Hematopoietic multipotent progenitor cell treated with erythropoietin and hydrocortisone succinate and interleukin-3 and kit ligand, for 15 days (in vitro differentiated cells): ENCODE results near the gene SNRPD2.
A peak's percentile ranks its signal among the peaks of the same experiment; 100 is the strongest.

ENCODE experiments used
- DNase-seq: peaks from one replicate; pipeline ENCODE4 v3.0.0-alpha.2; 2015; ENCODE audit warnings: low spot score

The SNRPD2 gene

DNA sequence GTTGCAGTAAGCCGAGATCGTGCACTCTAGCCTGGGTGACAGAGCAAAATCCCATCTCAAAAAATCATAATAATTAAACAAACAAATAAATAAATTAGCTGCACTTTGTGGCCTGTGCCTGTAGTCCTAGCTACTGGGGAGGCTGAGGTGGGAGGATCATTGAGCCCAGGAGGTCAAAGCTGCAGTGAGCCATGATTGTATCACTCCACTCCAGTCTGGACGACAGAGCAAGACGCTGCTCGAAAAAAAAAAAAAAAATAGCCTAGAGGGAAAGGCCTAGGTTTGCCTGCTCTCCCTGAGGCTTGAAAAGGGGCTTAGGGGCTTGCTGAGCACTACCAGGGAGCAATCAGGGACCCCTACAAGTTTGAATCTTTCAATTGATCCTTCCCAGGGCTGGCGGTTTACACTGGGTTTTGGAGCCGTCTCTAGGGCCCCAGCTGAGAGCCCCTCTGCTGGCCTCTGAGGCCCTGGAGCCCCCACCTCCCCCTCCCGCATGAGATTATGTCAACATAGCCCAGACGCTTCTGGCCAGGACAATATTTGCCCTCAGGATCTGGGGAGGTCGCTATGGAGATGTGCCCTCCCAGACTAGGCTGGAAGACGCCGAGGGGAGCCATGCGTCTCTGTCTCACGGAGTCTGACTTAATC, 34.1 kb downstream of the SNRPD2 start:
- DNase-seq: no peak

- no peak for DNase-seq
Observed at GRCh38 chr19:45655073-45655472, 36.7 kb downstream of the SNRPD2 start.

- no peak for DNase-seq
Observed at GRCh38 chr19:45653634-45654033, 38.1 kb downstream of the SNRPD2 start.

- DNase-seq: no peak
Observed at GRCh38 chr19:45650722-45651121, 41.0 kb downstream of the SNRPD2 start.

DNA sequence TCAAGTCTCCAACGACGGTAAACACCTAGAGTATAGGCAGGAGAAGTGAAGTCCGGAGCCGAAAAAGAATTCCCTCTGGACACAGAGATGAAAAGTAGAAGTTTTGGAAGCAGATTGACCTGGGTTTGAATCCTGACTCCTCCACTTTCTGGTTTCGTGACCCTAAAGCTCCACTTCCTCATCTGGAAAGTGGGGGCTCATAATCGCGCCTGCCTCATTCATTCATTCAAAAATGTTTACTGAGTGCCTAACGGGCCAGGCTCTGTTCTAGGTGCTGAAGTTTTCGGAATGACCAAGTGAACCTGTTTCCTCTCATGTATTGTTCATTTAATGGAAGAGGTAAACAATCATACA, 45.4 kb downstream of the SNRPD2 start:
- no peak for DNase-seq

DNA sequence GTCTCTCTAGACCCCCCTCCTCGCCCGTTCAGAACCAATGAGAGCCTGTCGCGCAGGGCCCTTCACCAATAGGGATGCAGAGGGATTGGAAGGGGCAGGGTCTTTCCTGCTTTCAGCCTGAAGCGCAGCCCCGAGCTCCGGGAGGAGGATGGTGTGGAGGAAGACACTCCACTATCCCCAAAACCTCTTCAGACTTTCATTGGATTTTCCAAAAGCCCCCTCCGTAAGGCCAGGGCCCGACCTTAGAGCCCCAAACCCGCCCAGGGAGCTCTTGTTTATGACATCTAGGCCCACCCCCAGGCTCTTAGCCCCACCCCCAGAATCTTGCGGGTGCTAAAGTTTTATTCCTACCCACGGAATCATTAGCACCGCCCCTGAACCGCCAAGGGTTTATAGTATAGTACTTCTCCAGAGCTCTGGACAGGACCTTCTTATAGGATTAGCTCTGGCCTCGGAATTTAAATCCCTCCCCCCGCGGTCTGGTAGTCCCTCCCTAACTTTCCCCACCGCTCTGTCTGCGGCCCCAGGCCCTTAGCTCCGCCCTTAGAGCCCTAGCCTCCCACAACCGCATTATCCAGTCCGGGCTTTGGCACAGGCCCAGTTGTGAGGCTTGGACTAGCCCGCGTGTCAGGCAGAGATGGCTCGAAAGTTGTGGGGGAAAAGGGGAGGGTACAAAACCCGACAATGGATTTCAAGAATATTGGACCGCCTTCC, 46.0 kb downstream of the SNRPD2 start:
- peak; percentile 20 for DNase-seq

GRCh38 chr19:45645068-45645630, 46.6 kb downstream of the SNRPD2 start:
- no peak for DNase-seq

DNA sequence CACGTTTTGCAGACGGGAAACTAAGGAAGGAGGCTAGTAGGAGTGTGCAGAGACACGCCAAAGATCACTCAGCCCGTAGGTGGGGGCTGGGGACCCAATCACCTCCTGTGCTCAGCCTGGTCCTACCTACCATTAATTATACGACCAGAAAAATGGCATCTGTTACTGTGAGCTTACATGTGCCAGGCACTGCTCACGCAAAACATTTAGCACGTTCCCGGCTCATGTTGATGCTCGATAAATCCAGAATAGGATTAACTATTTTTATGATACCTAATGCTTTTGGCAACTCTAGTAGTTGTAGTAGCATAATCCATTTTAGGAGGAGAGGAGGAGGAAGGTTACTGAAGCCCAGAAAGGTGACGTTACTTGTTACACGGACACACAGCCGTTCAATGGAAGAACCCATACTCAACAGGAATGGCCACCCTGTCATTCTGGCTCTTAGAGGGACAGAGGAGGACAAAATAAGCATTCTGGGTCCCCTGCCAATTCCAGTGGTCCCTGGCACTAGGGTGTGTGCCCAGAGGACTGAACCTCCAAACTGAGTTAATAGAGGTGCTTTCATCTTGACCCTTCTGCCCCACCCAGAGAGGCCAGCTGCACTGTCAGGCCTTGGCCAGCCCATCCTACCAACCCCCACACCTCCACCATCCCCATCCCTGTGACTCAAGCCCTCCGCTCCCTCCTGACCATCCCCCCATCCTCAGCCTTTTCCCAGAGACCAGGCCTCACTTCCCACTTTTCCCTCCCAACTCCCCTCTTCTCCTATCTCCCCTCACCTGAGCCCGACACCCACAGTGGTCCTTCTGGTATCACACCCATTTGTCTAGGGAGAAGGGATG, 47.6 kb downstream of the SNRPD2 start:
- no peak for DNase-seq

- peak; percentile 80 for DNase-seq
Observed at GRCh38 chr19:45643024-45643926, 48.5 kb downstream of the SNRPD2 start.

DNA sequence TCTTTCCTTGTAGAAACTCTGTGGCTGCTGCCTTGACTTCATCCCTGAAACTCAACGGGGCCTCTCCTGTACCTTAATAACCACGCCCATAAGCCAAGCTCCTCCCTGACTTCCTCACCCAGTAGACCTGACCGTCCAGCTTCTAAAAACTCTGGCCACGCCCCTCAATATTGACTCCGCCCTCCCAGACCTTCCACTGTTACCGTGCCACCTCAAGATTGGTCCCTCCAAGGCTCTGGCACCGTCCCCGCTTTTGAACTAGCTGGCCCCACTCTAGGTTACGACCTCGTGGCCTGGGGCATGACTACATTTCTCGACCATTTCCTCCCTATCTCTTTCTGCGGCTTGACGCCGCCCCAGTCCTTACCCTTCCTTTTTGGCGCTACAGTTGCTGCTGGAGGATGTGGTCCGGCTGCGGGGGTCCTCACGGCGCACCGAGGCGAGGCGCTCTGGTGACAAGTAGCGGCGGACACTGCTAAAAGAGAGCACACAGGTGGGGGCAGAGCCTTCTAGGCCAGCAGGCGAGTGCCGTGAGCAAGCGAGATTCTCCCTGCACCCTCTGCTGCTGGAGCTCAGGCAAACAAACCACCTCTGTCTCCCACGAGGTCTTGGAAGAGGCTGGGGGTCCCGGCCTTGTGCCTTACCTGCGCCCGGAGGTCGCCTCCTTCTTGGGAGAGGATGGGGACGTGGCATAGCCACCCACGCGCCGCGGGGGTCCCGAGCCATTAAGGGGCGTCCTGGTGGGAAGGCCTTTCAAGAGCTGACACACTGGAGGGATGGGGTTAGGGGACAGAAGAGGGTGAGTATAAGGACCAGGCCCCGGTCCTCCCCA, 50.3 kb downstream of the SNRPD2 start:
- DNase-seq: peak; percentile 87

- DNase-seq: peak; percentile 35
Observed at GRCh38 chr19:45640849-45641273, 50.9 kb downstream of the SNRPD2 start.

DNA sequence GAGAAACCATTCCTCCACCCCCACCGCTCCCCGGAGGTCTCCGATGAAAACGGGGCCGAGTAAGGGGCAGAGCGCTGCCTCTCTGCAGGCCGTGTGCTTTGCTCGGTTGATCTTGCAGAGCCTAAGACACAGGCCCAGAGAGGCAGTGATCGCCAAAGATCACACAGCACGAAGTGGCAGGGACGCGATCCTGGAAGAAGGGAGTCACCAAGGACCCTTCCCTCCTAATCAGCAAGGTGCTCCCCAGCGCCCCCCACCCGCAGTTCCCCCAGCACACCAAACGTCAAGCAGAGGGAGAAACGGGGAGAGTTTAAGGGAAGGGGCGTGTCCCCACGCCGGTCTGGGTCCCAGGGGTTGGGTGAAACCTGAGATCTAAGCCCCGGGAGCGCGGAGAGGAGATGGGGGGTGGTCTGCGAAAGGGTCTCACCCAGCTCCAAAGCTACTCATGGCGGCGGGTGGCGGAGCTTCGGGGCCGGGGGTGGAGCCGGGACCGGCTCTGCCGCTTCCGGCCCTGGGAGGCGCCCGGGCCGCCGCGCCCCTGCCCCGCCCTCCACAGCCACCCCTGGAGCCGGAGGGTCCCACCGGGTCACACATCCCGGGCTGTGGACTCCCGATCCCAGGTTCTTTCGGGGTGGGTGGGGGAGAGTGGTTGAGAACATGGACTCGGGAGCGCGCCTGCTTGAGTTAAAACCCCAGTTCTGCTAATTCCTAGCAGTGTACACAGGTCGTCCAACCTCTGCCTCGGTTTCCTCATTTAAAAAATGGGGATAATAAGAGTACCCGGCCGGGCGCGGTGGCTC, 52.6 kb downstream of the SNRPD2 start, which contains the start of gene EML2:
EML2 (minus strand) TSS at position 468 of the 800 bp plus-strand sequence; CDS start at position 447, 21 bp downstream.
- no peak for DNase-seq

DNA sequence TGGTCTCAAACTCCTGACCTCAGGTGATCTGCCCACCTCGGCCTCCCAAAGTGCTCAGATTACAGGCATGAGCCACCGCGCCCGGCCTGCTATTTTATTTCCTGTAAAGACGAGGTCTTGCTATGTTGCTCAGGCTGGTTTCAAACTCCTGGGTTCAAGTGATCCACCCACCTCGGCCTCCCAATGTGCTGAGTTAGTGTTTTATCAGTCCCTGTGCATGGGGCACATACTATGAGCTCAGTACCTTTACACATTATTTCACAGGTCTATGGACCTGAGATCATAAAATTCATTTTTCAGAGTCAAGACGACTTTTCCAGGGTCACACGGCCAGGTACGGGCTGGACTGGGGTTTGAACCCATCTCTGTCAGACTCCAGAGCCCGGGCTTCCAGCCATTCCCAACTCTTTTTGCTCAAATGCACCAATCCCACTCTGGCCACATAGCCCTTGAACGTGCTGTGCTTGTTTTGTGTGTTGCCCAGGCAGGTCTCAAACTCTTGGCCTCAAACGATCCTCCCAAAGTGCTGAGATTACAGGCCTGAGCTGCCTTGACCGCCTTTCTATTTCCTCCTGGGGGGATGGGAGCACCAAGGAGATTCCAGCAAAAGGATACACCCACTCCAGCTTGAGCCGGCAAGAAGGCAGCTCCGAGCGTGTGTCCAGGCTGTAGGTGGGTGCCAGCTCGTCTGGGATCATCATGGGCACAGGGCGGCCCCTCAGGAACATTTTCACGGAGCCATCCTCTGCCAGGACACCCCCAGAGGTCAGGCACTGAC, 53.7 kb downstream of the SNRPD2 start:
- DNase-seq: no peak
